HG03469 (cell line): ENCODE data around the gene ARHGEF37.
"Not testable (repeated sequence)": the region's sequence is repeated elsewhere in the genome, so short reads cannot be mapped to it uniquely, and the experiment has no call there.

Source experiments
- ATAC-seq: cut with Tn5 transposase; IDR thresholded peaks from one replicate; pipeline ENCODE4 v1.9.1; 2021; ENCODE audit warnings: mild to moderate bottlenecking, moderate library complexity, moderate number of reproducible peaks; ENCODE audit not compliant: unreplicated experiment

The ARHGEF37 gene

GRCh38 chr5:149645236-149645635, 63.9 kb downstream of the ARHGEF37 start:
- no peak for ATAC-seq

GRCh38 chr5:149645725-149646124, 64.4 kb downstream of the ARHGEF37 start:
- no peak for ATAC-seq

- ATAC-seq = no peak
Measured at GRCh38 chr5:149646564-149646963, 65.3 kb downstream of the ARHGEF37 start.

- no peak for ATAC-seq
Measured at GRCh38 chr5:149647334-149647733, 66.0 kb downstream of the ARHGEF37 start.

GRCh38 chr5:149648464-149649393, 67.4 kb downstream of the ARHGEF37 start:
- ATAC-seq = not testable (repeated sequence)

GRCh38 chr5:149649730-149650129, 68.4 kb downstream of the ARHGEF37 start:
- ATAC-seq = not testable (repeated sequence)

- ATAC-seq = no peak
Measured at GRCh38 chr5:149651686-149652085, 70.4 kb downstream of the ARHGEF37 start.

GRCh38 chr5:149652697-149653096, 71.4 kb downstream of the ARHGEF37 start:
- ATAC-seq = no peak

- no peak for ATAC-seq
Measured at GRCh38 chr5:149654231-149654630, 72.9 kb downstream of the ARHGEF37 start.

- ATAC-seq = no peak
Measured at GRCh38 chr5:149654883-149655505, 73.7 kb downstream of the ARHGEF37 start.

GRCh38 chr5:149656576-149657182, 75.4 kb downstream of the ARHGEF37 start:
- no peak for ATAC-seq

GRCh38 chr5:149657324-149657723, 76.0 kb downstream of the ARHGEF37 start:
- no peak for ATAC-seq

- ATAC-seq = no peak
Measured at GRCh38 chr5:149658299-149658698, 77.0 kb downstream of the ARHGEF37 start.

GRCh38 chr5:149664083-149664482, 82.8 kb downstream of the ARHGEF37 start:
- ATAC-seq = no peak

GRCh38 chr5:149664666-149665415, 83.5 kb downstream of the ARHGEF37 start:
- no peak for ATAC-seq

- ATAC-seq = no peak
Measured at GRCh38 chr5:149665416-149666175, 84.3 kb downstream of the ARHGEF37 start.

- ATAC-seq = no peak
Measured at GRCh38 chr5:149666212-149666852, 85.0 kb downstream of the ARHGEF37 start.

GRCh38 chr5:149667084-149667828, 86.0 kb downstream of the ARHGEF37 start:
- no peak for ATAC-seq

GRCh38 chr5:149667829-149668330, 86.6 kb downstream of the ARHGEF37 start:
- ATAC-seq = no peak
